CD14-positive monocyte (primary cell): Measurements from ENCODE around the gene APEX1. TPM values are rescaled to one million over a fixed set of nuclear protein-coding genes. Genes with fewer than 3 reads are reported as not detected.

Experiments used
- DNase-seq, 3 donors: peaks; one replicate each; pipeline ENCODE4 v3.0.0-alpha.2; 2011 to 2022
- H2AFZ ChIP-seq: 2 replicates; pipeline ENCODE4 v1.6.0; 2012; ENCODE audit warnings: mild to moderate bottlenecking, low read depth, low read length, inconsistent platforms; ENCODE audit not compliant: insufficient read depth, poor library complexity, severe bottlenecking
- H3K27ac ChIP-seq, 2 donors: 1 replicate in 1 of 2; 2 replicates in 1 of 2; pipeline ENCODE4 v1.5.1; 2012 to 2013; ENCODE audit warnings: low read length in 2 of 2, control low read depth in 1 of 2, inconsistent platforms in 1 of 2, low read depth in 1 of 2, mild to moderate bottlenecking in 1 of 2
- H3K27me3 ChIP-seq, 2 donors: one replicate each; pipeline versions ENCODE4 v1.6.0 to v1.6.1; 2011 to 2013; ENCODE audit warnings: low read length in 2 of 2; ENCODE audit not compliant: control insufficient read depth in 2 of 2, insufficient read depth in 2 of 2
- H3K36me3 ChIP-seq, 2 donors: replicated peaks in 1 of 2; 1 replicate in 1 of 2; 2 replicates in 1 of 2; pipeline versions ENCODE4 v1.5.1 to v1.6.1; 2012 to 2013; ENCODE audit warnings: low read length in 2 of 2, control low read depth in 1 of 2, inconsistent platforms in 1 of 2, mild to moderate bottlenecking in 1 of 2; ENCODE audit not compliant: insufficient read depth in 2 of 2, control insufficient read depth in 1 of 2
- H3K4me1 ChIP-seq, 2 donors: 1 replicate in 1 of 2; 2 replicates in 1 of 2; pipeline versions ENCODE4 v1.5.1 to v1.6.1; 2012 to 2013; ENCODE audit warnings: low read length in 2 of 2, control low read depth in 1 of 2, inconsistent platforms in 1 of 2, mild to moderate bottlenecking in 1 of 2, moderate library complexity in 1 of 2; ENCODE audit not compliant: insufficient read depth in 2 of 2, control insufficient read depth in 1 of 2
- H3K4me2 ChIP-seq: replicated peaks from 2 replicates; pipeline ENCODE3; 2012; ENCODE audit warnings: low read length, moderate library complexity, mild to moderate bottlenecking; ENCODE audit not compliant: poor library complexity, severe bottlenecking; ENCODE audit errors: extremely low read depth
- H3K4me3 ChIP-seq, 3 experiments: fragments of 200-600 bp in 1 of 3; sonication (generic) in 1 of 3; replicated peaks in 1 of 3; 1 replicate in 2 of 3; 2 replicates in 1 of 3; pipeline ENCODE4 v1.5.1; 2011 to 2013; ENCODE audit warnings: low read length in 3 of 3, mild to moderate bottlenecking in 3 of 3, control low read depth in 2 of 3, low read depth in 2 of 3, inconsistent platforms in 1 of 3, moderate library complexity in 1 of 3
- H3K79me2 ChIP-seq: 2 replicates; pipeline ENCODE4 v1.6.0; 2012; ENCODE audit warnings: mild to moderate bottlenecking, control low read depth, inconsistent platforms, low read length, moderate library complexity; ENCODE audit not compliant: insufficient read depth
- H3K9ac ChIP-seq: 2 replicates; pipeline ENCODE4 v1.6.0; 2017; ENCODE audit warnings: low read length, mild to moderate bottlenecking; ENCODE audit not compliant: insufficient read depth, poor library complexity, severe bottlenecking
- H3K9me3 ChIP-seq, 2 donors: replicated peaks in 1 of 2; 1 replicate in 1 of 2; 2 replicates in 1 of 2; pipeline versions ENCODE4 v1.5.1 to v1.6.1; 2012 to 2013; ENCODE audit warnings: low read length in 2 of 2, control low read depth in 1 of 2; ENCODE audit not compliant: control insufficient read depth in 1 of 2, insufficient read depth in 1 of 2
- H4K20me1 ChIP-seq: 2 replicates; pipeline ENCODE4 v1.6.0; 2012; ENCODE audit warnings: mild to moderate bottlenecking, low read length, control low read depth, moderate library complexity; ENCODE audit not compliant: insufficient read depth
- H3K27ac Mint-ChIP-seq, 7 donors: one replicate each; pipeline ENCODE4 v1.8.0; 2020; ENCODE audit warnings: mild to moderate bottlenecking in 7 of 7, mixed read lengths in 7 of 7, moderate library complexity in 6 of 7, inconsistent platforms in 2 of 7
- H3K27me3 Mint-ChIP-seq, 3 donors: one replicate each; pipeline ENCODE4 v1.8.0; 2021 to 2022; ENCODE audit warnings: low read depth in 3 of 3, mild to moderate bottlenecking in 3 of 3, mixed read lengths in 3 of 3, moderate library complexity in 3 of 3, inconsistent platforms in 1 of 3
- H3K36me3 Mint-ChIP-seq, 2 donors: one replicate each; pipeline ENCODE4 v1.8.0; 2020; ENCODE audit warnings: mixed read lengths in 2 of 2, inconsistent platforms in 1 of 2, mild to moderate bottlenecking in 1 of 2
- H3K4me1 Mint-ChIP-seq: one replicate; pipeline ENCODE4 v1.8.0; 2020; ENCODE audit warnings: mild to moderate bottlenecking, mixed read lengths
- H3K4me3 Mint-ChIP-seq, 2 donors: one replicate each; pipeline ENCODE4 v1.8.0; 2020; ENCODE audit warnings: mild to moderate bottlenecking in 2 of 2, mixed read lengths in 2 of 2, moderate library complexity in 1 of 2
- H3K9me3 Mint-ChIP-seq, 7 donors: one replicate each; pipeline ENCODE4 v1.8.0; 2020 to 2022; ENCODE audit warnings: mixed read lengths in 7 of 7, mild to moderate bottlenecking in 6 of 7, moderate library complexity in 6 of 7, inconsistent platforms in 2 of 7
- WGBS: methylation state at CpG from one replicate; pipeline ENCODE4 v1.1.5; 2013; ENCODE audit warnings: missing lambda C conversion rate; ENCODE audit not compliant: insufficient coverage; 5-methylcytosine and 5-hydroxymethylcytosine counted together
- intact Hi-C, 2 donors: fragments of 100-400 bp; cut with micrococcal nuclease; formaldehyde crosslinking; loops; one replicate each; pipeline versions ENCODE4 v1.15.0 to v1.15.1; 2023
- polyA plus RNA-seq, 3 donors: library from polyadenylated mRNA; depleted of rRNA in 1 of 3; unstranded in 2 of 3; stranded (reverse) in 1 of 3; fragments of 300-500 nt in 2 of 3; fragments of >200 nt in 1 of 3; fragmentation: Illumina TruSeq in 2 of 3; gene quantifications; 1 replicate in 2 of 3; 2 replicates in 1 of 3; pipeline ENCODE4 v1.2.3, GENCODE V29; 2012 to 2021
- TF ChIP-seq, protein P1 (sequence below): fragments of 200-600 bp; IDR thresholded peaks from one replicate; pipeline ENCODE4 v1.8.0; 2022; ENCODE audit warnings: antibody characterized with exemption, mild to moderate bottlenecking

APEX1 gene
- polyA plus RNA-seq, 3 donors: 69.7 to 208 (median 85.4) TPM

DNA sequence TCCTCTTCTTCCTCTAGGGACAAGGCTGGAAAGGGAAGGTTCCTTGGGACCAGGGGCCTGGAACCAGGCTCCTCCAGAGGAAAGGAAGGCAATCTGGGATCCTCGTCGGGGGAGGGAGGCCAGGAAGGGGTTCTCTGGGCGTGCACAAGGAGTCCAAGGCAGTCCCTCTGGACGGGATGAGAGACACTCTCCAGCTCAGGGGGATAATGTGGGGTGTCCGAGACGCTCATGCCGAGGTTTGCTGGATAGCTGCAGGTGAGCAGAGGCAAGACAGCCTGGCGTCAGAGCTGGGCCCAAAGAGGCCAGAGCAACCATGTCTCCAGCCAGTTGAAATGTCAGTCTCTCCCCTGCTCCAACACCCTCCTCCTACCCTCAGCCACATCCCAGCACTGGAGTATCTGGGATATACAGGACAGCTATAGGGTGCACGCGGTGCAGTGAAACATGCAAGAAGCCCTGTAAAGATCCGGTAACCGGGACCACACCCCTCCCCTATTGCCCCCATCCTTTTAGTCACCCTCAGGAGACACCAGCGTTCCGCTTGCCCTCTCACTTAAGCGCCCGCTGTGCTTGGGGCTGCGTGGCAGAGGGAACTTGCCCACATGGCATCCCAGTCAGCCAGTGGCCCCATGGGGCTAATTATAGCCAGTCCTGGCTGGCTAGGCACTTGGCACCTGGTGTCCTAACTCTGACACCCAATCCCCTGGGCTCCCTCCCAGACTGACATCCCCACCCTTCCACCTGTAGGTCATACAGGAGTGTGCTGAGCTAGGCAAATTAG, 19.3 kb upstream of the APEX1 start, which contains the start of gene KLHL33:
Gene KLHL33 (minus strand): TSS at position 585 of the 781 bp plus-strand sequence. CDS start 355 bp downstream, at position 230.
- H3K27me3 ChIP-seq: no peaks in the 10 kb centered on the region
- H3K4me3 Mint-ChIP-seq: no peak within 1 kb of the TSS
- peak within 1 kb of the TSS in 1 of 7 donors; percentile 75 for H3K27ac Mint-ChIP-seq
- no peak within 1 kb of the TSS for H3K4me2 ChIP-seq
- peaks cover 39% of the 10 kb centered on the region for H3K4me1 Mint-ChIP-seq
- H3K36me3 ChIP-seq: no peaks in the 10 kb centered on the region
- no peak within 1 kb of the TSS for H3K4me3 ChIP-seq
- H3K9ac ChIP-seq: no peak within 1 kb of the TSS
- DNase-seq: no peak
- intact Hi-C loops: no loop called here
- no peak within 1 kb of the TSS for H3K27ac ChIP-seq
- peaks cover 25 to 31% of the 10 kb centered on the region in 2 donors for H3K4me1 ChIP-seq
- H3K36me3 Mint-ChIP-seq: peaks cover 0 to 2% of the 10 kb centered on the region in 2 donors
- no peaks in the 10 kb centered on the region for H3K9me3 ChIP-seq
- TF ChIP-seq, protein P1, sequence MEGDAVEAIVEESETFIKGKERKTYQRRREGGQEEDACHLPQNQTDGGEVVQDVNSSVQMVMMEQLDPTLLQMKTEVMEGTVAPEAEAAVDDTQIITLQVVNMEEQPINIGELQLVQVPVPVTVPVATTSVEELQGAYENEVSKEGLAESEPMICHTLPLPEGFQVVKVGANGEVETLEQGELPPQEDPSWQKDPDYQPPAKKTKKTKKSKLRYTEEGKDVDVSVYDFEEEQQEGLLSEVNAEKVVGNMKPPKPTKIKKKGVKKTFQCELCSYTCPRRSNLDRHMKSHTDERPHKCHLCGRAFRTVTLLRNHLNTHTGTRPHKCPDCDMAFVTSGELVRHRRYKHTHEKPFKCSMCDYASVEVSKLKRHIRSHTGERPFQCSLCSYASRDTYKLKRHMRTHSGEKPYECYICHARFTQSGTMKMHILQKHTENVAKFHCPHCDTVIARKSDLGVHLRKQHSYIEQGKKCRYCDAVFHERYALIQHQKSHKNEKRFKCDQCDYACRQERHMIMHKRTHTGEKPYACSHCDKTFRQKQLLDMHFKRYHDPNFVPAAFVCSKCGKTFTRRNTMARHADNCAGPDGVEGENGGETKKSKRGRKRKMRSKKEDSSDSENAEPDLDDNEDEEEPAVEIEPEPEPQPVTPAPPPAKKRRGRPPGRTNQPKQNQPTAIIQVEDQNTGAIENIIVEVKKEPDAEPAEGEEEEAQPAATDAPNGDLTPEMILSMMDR: no peak
- H3K79me2 ChIP-seq: no peaks in the 10 kb centered on the region
- WGBS: 98% methylated on average over 17 of the region's 17 CpGs
- H3K27me3 Mint-ChIP-seq: peaks cover 0 to 5% (median 0%) of the 10 kb centered on the region in 3 donors
- peaks cover 0 to 8% (median 3%) of the 10 kb centered on the region in 7 donors for H3K9me3 Mint-ChIP-seq
- H4K20me1 ChIP-seq: no peaks in the 10 kb centered on the region
- H2AFZ ChIP-seq: no peak within 1 kb of the TSS

DNA sequence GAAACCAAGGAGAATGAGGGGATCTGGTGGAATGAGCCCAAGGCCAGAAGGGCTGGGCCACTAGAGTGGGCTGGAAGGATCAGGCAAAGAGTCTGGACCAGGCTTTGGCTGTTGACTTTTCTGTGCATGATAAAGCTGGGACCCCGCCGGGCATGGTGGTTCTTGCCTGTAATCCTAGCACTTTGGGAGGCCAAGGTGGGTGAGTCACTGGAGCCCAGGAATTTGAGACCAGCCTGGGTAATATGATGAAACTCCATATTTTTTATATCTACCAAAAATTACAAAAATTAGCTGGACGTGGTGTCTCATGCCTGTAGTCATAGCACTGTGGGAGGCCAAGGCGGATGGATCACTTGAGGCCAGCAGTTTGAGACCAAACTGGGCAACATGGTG, 18.7 kb upstream of the APEX1 start:
- Histone ChIP-seq H3K36me3 (no peaks in the 10 kb centered on the region), H3K27ac (no peak overlapping the region), H3K4me1 (peaks cover 30 to 36% of the 10 kb centered on the region in 2 donors), H3K79me2 (no peaks in the 10 kb centered on the region), H4K20me1 (no peaks in the 10 kb centered on the region), H3K9me3 (no peaks in the 10 kb centered on the region), H3K9ac (no peak overlapping the region), H3K4me3 (no peak overlapping the region), H2AFZ (no peak overlapping the region), H3K4me2 (no peak overlapping the region), H3K27me3 (no peaks in the 10 kb centered on the region)
- intact Hi-C loops: no loop called here
- Mint-ChIP-seq H3K27ac (no peak overlapping the region), H3K4me3 (no peak overlapping the region), H3K9me3 (peaks cover 0 to 9% (median 3%) of the 10 kb centered on the region in 7 donors), H3K36me3 (peaks cover 0 to 2% of the 10 kb centered on the region in 2 donors), H3K4me1 (peaks cover 41% of the 10 kb centered on the region), H3K27me3 (peaks cover 0 to 5% (median 0%) of the 10 kb centered on the region in 3 donors)
- 100% methylated on average over 1 of the region's 4 CpGs for WGBS
- TF ChIP-seq, protein P1: no peak
- DNase-seq: no peak
